NB4 (cell line): ENCODE results near the gene ABLIM3.

ENCODE experiments used
- DNase-seq: peaks from one replicate; pipeline ENCODE4 v3.0.0; 2010; ENCODE audit warnings: low read depth
- H3K4me3 ChIP-seq: one replicate; pipeline ENCODE4 v1.5.1; 2011; ENCODE audit warnings: mild to moderate bottlenecking, low read depth, low read length, moderate library complexity
- MYC ChIP-seq: IDR thresholded peaks from 2 replicates; pipeline ENCODE4 v1.6.1; 2011; ENCODE audit warnings: low read depth, low read length
- POLR2A ChIP-seq: IDR thresholded peaks from 2 replicates; pipeline ENCODE4 v1.6.1; 2011; ENCODE audit warnings: mild to moderate bottlenecking; ENCODE audit not compliant: insufficient read length; ENCODE audit errors: extremely low read depth
- TF ChIP-seq, protein P1 (sequence below): IDR thresholded peaks from one replicate; pipeline ENCODE4 v1.5.1; 2012; ENCODE audit warnings: low read depth, low read length
- TF ChIP-seq, protein P2 (sequence below): IDR thresholded peaks from 2 replicates; pipeline ENCODE4 v1.6.1; 2011; ENCODE audit warnings: low read depth, low read length

Gene ABLIM3

GRCh38 chr5:149265068-149265465 is 123.8 kb downstream of the ABLIM3 start:
- DNase-seq = no peak
- TF ChIP-seq, protein P1, sequence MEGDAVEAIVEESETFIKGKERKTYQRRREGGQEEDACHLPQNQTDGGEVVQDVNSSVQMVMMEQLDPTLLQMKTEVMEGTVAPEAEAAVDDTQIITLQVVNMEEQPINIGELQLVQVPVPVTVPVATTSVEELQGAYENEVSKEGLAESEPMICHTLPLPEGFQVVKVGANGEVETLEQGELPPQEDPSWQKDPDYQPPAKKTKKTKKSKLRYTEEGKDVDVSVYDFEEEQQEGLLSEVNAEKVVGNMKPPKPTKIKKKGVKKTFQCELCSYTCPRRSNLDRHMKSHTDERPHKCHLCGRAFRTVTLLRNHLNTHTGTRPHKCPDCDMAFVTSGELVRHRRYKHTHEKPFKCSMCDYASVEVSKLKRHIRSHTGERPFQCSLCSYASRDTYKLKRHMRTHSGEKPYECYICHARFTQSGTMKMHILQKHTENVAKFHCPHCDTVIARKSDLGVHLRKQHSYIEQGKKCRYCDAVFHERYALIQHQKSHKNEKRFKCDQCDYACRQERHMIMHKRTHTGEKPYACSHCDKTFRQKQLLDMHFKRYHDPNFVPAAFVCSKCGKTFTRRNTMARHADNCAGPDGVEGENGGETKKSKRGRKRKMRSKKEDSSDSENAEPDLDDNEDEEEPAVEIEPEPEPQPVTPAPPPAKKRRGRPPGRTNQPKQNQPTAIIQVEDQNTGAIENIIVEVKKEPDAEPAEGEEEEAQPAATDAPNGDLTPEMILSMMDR = no peak
- TF ChIP-seq POLR2A (no peak), MYC (no peak)
- TF ChIP-seq, protein P2, sequence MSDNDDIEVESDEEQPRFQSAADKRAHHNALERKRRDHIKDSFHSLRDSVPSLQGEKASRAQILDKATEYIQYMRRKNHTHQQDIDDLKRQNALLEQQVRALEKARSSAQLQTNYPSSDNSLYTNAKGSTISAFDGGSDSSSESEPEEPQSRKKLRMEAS = no peak
- no peak overlapping the region for H3K4me3 ChIP-seq

DNA sequence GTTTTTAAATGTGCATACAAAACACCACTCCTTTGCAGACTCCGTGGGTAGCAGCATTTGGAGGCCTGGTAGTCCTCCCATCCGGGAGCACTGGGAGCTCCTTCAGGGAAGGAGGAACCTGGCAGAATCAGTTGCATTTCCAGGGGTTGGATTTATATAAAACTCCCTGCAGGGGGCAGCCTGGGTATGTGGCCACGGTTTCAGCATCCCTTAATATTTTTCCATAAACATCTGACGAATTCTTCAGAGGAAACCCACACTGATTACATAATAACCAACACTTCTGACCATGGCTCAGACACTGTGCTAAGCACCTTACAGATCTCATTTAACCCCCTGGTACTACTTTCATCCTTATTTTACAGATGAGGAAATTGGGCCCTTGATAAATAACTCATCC is 124.3 kb downstream of the ABLIM3 start:
- DNase-seq = peak; percentile 44
- TF ChIP-seq, protein P1 = peak; percentile 38
- TF ChIP-seq POLR2A (no peak), MYC (no peak)
- no peak overlapping the region for H3K4me3 ChIP-seq

- no peak overlapping the region for H3K4me3 ChIP-seq
- no peak for TF ChIP-seq MYC
- TF ChIP-seq, protein P1 = no peak
- TF ChIP-seq, protein P2 = no peak
- TF ChIP-seq POLR2A = no peak
Measured at GRCh38 chr5:149267241-149267973, 126.1 kb downstream of the ABLIM3 start.

GRCh38 chr5:149268928-149269557 is 127.8 kb downstream of the ABLIM3 start:
- no peak overlapping the region for H3K4me3 ChIP-seq
- TF ChIP-seq, protein P1 = peak; percentile 54
- TF ChIP-seq, protein P2 = no peak
- no peak for TF ChIP-seq POLR2A
- peak; percentile 64 for DNase-seq

More at GRCh38 chr5:149267241-149267973, 126.1 kb downstream of the ABLIM3 start:
- no peak for DNase-seq

GRCh38 chr5:149271195-149271715 is 130.0 kb downstream of the ABLIM3 start:
- peak; percentile 37 for DNase-seq
- no peak for TF ChIP-seq MYC
- TF ChIP-seq, protein P2 = no peak
- TF ChIP-seq, protein P1 = no peak
- no peak for TF ChIP-seq POLR2A
- no peak overlapping the region for H3K4me3 ChIP-seq
